HG02840 (cell line): ENCODE results near the gene OR2S2.
"Not testable (repeated sequence)": the region's sequence is repeated elsewhere in the genome, so short reads cannot be mapped to it uniquely, and the experiment has no call there.

Experiments
- ATAC-seq: cut with Tn5 transposase; IDR thresholded peaks from one replicate; pipeline ENCODE4 v1.9.1; 2021; ENCODE audit warnings: mild to moderate bottlenecking, moderate library complexity, moderate number of reproducible peaks; ENCODE audit not compliant: unreplicated experiment, low FRiP score

The OR2S2 gene

DNA sequence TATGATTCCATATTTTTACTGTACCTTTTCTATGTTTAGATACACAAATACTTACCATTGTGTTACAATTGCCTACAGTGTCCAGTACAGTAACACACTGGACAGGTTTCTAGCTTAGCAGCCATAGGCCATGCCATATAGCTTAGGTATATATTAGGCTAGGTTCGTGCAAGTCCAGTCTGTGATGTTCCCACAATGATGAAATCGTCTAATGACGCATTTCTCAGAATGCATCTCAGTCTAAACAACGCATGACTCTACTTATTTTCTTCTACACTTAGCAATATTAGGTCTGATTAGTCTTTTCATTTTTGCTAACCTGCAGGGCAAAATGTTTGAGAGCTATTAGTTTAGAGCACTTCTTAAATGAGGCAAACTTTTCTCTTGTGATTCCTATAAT, 22.7 kb downstream of the OR2S2 start:
- ATAC-seq = no peak

DNA sequence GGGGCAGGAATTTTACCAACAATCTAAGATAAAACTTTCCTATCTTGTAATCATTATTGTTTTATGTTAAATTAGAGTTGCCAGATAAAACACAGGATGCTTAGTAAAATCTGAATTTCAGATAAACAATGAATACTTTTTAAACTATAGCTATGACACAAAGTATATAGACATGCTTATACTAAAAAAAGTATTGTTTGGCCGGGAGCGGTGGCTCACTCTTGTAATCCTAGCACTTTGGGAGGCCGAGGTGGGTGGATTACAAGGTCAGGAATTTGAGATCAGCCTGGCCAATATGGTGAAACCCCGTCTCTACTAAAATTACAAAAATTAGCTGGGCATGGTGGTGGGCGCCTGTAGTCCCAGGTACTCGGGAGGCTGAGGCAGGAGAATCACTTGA, 23.9 kb downstream of the OR2S2 start:
- not testable (repeated sequence) for ATAC-seq

DNA sequence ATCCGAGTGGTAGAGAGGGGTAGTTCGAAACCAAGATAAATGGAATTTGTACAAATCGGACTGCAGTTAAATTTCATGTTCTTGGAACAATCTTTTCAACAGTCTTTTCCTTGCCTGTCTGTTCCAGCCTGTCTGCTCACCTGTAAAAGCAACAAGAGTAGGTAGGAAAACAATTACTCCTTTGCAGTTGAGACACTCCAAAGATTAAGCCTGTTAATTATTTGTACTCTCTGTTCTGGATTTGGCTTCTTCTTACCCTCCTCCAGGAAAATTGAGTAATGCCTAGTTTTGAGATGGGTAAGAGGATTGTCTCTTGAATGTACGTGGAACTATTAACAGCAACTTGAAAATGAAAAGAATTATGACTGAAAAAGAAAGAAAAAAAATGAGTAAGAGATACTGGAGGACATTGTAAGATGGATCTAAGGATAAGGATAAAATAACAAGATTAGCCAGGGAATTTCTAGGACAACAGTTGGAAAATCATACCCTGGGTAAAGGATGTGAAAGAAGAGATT, 24.3 kb downstream of the OR2S2 start:
- no peak for ATAC-seq

DNA sequence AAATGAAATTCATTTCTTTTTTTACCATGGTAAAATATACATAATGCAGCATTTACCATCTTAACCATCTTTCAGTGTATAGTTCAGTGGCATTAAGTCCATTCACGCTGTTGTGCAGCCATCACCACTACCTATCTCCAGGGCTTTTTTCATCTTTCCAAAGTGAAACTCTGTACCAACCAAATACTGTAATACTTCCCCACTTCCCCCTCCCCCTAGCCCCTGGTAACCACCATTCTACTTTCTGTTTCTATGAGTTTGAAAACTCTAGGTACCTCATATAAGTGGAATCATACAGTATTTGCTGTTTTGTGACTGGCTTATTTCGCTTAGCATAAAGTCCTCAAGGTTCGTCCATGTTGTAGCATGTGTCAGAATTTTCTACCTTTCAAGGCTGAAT, 25.2 kb downstream of the OR2S2 start:
- no peak for ATAC-seq

DNA sequence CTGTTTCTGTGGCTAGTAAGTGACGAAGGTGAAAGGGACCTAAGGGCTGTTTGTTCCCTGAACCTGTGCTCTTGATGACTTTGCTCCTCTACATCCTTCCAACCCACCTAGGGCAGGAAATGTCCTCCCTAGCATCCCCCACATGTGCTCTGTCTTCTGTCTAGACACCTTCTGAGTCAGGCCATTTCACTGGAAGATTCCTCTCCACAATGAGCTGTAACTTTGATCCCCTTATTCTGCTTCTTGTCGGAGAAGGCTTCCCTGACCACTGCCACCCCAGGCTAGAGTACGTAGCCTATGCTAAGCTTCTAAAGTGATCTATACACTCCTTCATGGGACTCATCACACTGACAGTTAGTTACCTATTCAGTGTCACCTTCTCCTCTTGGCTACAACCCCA, 27.0 kb downstream of the OR2S2 start:
- ATAC-seq = no peak

DNA sequence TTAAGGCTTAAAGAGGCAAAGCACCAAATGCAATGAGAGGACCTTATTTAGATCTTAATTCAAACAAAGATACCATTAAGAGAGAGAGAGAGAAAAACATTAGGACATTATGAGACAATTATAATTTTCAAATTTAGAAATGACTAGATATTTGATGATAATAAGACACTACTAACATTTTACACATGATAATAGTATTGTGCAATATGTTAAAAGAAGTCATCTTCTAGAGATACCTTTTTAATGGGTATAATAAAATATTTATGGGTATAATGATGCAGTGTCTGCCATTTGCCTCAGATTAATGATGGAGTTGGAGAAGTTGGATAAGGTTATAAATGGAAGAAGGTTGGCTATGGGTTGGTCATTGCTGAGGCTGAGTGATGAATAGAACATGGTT, 27.4 kb downstream of the OR2S2 start:
- ATAC-seq = no peak

DNA sequence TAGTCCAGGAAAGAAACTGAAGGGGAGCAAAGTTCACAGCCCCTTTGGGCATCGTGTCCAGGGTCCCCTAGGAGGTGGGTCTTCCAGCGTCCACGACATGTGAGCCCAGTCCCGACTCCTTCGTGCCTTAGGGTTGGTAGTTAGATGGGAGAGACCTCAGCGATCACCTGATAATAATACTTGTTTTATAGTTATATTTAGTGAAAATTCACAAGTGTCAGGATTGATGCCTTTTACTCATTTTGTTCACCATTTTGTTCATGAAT, 28.6 kb downstream of the OR2S2 start:
- no peak for ATAC-seq

DNA sequence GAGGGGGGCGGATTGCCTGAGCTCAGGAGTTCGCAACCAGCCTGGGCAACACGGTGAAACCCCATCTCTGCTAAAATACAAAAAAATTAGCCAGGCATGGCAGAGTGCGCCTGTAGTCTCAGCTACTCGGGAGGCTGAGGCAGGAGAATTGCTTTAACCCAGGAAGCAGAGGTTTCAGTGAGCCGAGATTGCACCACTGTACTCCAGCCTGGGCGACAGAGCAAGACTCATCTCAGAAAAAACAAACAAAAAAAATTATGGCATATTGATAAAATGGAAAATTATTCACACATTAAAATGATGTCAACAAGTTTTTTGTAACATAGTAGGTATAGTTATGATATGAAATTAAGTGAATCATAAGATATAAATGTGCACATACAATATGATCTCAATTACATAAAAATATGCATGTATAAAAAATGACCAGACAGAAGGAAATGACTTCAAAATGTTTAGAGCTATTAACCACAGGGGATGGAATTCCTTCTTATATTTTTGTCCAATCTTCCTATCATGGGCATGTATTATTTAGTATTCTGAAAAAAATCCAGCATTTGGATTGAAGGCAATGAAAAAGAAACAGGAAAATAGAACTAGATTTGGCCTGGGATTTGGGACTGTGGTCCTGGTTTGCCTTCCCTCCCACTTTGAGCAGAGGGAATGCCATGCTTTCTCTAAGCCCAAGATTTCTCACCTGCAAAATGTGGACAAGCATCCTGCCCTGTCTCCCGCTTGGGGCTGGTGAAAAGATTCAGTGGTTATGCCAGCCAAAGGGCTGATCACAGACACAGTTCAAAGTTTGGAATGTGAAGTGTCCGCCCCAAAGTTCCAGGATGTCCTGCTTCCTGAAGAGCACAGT, 29.1 kb downstream of the OR2S2 start:
- no peak for ATAC-seq

DNA sequence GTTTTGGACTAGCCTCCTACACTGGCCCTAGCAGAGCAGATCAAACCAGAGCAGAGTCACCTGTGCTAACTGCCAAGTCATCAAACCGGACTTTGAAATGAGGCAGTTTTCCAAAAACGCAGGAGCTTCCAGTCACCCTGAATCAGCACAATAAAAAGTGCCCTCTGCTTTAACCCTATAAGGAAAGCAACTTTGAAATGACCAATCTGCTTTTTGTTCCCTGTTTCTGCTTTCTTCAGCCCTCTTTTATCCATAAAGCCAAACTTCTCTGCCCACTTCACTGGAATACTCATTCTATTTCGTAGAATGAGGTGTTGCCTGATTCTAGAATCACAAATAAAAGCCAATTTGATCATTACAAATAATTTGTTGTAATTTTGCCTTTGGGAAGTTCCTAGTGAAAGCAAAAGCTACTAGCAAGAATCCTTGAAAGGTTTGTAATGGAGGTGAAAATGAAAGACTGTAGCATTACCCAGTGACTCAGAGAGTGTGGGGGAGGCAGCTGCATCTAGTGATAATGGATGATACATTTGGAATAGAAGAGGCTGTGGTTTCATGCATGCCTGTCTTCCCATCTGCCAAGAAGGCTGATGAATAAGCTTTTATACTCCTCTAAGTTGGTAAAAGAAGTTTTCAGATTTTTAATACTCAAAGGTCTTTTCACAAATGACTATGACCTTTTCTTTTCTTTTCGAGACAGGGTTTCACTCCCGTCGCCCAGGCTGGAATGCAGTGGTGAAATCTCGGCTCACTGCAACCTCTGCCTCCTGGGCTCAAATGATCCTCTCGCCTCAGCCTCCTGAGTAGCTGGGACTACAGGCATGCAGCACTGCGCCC, 33.8 kb downstream of the OR2S2 start:
- ATAC-seq = no peak

DNA sequence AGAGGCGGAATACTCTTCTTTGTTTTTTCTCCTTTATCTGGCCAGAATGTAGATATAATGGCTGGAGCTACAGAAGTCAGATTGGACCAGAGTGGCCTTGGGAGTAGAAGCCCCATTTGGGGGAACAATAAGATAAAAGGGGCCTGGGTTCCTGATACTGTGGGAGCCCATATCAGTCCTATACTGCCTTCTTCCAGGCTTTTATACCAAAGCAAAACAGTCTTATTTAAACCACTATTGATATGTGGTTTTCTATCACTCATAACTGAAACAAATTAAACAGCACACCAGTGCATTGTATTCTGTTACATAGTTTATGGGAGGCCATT, 34.4 kb downstream of the OR2S2 start:
- no peak for ATAC-seq

DNA sequence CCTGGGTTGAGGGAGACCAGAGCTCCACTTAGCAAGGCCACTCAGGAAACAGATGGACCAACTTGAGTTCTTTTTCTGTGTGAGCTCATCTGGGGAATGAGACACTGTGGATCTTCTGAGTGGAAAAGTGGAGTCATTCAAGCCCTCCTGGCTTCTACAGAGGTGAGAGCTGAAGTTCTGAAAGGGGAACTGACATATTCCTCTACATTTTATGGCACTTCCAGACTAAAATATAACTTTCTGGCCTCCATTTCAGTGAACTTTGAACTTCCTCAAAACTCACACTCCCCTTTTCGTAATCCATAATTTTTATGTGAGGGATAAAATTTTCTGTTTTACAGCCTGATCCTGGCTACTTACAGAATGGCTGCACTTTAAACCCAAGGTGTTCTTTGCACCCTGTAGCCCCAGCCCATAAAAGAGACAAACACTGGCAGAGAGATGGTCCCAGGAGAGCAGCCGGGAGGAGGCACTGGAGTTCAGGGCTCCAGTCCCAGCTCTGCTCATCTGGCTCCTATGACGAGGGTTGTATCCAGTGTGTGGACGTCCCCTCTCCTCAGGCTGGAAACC, 37.8 kb downstream of the OR2S2 start:
- no peak for ATAC-seq

DNA sequence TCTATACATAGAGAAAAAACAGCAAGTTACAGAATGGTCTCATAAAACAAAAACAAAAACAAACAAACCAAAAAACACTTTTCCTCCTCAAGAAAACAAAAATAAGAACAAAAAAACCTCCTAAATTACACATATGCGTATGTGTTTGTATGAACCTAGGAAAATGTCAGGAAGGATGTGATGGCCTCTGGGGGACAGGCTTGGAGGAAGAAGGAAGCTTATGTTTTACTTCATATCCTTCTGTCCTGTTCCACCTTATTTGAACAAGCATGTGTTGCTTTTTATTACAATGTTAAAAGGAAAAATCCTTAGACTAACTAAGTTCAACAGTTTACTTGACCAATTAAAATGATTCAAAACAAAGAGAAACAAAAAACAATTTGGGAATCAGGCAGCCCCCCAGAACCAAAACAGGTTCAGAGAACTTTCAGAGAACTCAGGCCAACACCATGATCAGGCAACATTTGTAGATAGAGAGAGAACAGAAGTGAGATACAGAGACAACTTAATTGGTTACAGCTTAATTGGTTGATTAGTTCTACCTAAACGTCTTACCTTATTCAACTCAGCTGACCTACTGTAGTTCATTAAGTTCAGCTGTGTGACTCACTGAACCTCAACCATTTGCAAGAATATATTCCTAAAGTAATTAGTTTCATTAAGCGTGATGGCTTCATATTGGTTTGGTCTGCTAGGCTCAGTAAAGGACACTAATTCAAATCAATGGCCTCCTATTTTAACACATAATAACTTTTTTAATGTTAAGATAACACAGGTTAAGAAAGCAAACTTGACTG, 38.5 kb downstream of the OR2S2 start:
- ATAC-seq = no peak

DNA sequence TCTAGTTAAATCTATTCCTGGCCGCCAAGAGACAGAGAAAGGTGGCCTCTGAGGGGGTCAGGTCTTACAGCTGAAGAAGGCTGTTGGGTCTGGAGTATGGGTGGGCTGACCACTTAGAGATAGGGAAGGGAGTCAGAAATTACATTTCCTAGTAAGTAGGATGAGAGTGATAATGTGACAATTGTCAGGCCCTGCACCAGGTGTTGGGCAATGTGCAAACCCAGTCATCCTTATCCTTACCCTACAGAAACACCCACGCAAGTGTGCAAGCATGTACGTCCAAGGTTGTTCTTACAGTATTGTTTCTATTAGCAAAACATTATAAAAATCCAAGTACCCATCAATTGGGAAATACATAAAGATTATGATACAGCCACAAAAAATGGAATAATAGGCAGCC, 39.2 kb downstream of the OR2S2 start:
- no peak for ATAC-seq

DNA sequence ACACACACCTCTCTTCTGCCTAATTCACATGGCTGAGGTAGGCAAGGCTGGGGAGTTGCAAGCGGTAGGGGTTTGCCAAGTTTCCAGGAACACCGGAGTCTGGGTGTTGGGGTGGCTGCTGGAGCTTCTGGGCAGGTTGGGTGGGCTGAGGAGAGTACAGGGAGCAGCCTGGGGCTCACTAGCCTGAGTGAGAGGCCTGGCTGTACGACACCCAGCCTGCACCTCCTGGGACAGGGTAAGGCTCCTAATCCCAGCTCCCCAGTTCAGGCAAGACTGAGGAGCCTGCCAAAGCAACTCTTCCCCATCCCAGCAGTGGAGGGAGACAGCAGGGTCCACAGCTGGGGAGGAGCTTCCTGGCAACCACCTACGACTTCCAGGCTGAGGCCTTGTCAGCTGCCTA, 40.7 kb downstream of the OR2S2 start:
- no peak for ATAC-seq

DNA sequence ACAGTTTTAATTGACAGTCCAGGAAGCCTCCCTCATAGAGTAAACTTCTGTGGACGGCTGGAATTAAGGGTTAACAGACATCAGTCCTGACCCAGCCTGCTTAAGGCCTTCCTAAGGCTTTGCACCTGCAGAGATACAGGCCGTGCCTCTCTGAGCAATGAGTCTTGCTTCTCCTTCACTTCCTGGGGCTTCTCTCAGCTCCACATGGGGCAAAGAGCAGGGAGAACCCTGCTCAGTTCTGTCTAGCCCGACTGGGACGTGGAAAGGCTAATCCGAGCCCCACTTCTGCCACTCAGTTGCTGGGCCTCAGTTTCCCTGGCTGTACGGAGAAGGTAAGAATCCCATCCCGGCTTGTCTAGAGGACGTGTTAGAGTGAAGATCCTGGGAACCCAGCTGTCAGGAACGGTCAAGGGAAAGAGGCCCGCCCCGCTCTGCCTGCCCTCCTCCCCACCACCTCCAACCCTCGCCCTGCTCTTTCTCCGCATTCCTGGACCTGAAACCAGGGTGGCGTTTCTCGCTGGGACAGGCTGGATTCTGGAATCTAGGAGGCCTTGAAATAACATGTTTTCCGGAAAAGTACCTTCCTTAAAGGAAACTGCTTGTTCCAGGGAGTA, 42.2 kb downstream of the OR2S2 start:
- ATAC-seq = no peak

DNA sequence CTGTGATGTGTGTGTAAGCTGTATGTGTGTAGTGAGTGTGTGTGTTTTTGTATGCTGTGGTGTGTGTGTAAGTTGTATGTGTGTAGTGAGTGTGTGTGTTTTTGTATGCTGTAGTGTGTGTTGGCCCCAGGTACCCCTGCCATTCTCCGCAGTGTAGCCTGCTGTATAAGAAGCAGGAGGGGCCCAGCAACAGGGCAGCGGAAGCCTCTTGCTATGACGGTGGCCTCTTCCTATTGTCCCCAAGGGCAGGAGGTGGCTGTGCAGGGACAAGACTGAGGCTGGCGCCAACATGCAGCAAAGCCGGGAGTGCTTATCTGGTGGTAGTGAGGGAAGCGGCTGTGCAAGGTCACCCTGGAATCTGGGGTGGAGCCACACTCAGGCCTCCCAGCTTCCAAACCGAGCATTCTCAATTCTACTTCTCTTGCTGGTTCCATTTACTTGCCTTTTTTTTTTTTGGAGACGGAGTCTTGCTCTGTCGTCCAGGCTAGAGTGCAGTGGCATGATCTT, 43.6 kb downstream of the OR2S2 start:
- no peak for ATAC-seq

DNA sequence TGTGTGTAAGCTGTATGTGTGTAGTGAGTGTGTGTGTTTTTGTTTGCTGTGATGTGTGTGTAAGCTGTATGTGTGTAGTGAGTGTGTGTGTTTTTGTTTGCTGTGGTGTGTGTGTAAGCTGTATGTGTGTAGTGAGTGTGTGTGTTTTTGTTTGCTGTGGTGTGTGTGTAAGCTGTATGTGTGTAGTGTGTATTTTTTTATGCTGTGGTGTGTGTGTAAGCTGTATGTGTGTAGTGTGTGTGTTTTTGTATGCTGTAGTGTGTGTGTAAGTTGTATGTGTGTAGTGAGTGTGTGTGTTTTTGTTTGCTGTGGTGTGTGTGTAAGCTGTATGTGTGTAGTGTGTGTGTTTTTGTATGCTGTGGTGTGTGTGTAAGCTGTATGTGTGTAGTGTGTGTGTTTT, 44.5 kb downstream of the OR2S2 start:
- ATAC-seq = not testable (repeated sequence)

DNA sequence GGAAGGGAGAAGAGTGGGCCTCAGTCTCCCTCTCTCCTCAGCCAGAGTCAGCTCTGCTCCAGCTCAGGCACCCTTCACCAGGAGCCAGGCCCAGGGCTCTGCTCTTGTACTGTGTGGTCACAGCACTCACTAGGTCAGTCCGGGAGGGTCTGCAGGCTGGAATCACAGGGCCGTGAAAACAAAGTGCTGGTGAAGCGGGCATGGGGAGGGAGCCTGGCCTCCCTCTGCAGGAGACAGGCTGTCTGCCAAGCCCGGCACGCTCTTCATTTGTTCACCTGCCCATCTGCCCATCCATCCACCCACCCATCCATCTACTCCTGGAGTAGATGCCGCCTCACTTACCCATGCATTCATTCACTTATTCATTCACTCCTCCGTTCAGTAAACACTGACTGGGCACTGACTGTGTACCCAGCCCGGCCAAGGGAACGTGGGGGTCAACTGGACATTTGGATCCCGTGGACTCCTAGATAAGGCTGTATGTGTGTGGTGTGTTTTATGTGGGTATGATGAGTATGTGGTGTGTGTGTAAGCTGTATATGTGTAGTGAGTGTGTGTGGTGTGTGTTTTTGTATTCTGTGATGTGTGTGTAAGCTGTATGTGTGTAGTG, 45.1 kb downstream of the OR2S2 start:
- no peak for ATAC-seq

DNA sequence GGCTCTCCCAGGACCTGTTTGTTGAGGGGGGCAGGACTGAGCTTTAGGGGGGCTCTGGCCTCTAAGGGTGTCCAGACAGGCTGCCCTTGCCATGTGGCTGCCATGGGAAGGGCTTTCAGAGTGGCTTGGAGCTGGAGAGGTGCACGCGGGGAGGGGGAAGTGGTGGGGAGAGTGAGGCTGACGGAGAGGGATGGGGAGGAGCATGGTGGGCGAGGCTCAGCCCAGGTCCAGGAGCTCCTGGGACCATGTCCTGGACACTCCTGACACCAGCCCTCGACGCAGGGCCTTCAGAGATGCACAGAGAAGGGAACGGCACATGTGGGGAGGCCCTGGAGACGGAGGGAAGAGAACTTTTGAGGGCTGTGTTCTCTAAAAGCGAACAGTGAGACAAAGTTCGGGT, 46.3 kb downstream of the OR2S2 start:
- no peak for ATAC-seq
